Measurements from ENCODE around the gene MSH6. TPM values are rescaled to one million over a fixed set of nuclear protein-coding genes. Genes with fewer than 3 reads are reported as not detected.
"Not testable (repeated sequence)": the region's sequence is repeated elsewhere in the genome, so short reads cannot be mapped to it uniquely, and the experiment has no call there.

MSH6 gene
- total and polyA plus RNA-seq, 2 of the 8 experiments (the other 6 are each of a cell fraction or from before 2014, with no cell fraction given) = 45.8 to 301 TPM

- H3K9ac ChIP-seq (replicated peaks in 1 of 4; ENCODE audit: extremely low read depth in 1 of 4, low read depth in 3 of 4, low read length in 3 of 4); H3K23ac ChIP-seq (ENCODE audit: insufficient read length); H4K5ac ChIP-seq (ENCODE audit: insufficient read length, low read depth, low read length); H3K14ac ChIP-seq (ENCODE audit: insufficient read length); H3K27me3 ChIP-seq (replicated peaks in 1 of 4; ENCODE audit: control insufficient read depth in 3 of 4, extremely low read depth in 1 of 4, insufficient read depth in 3 of 4, low read length in 3 of 4); H3K18ac ChIP-seq (ENCODE audit: extremely low read depth, low read length); H3K4me1 ChIP-seq (replicated peaks in 1 of 4; ENCODE audit: control insufficient read depth in 3 of 4, insufficient read depth in 4 of 4, low read length in 3 of 4); H2BK120ac ChIP-seq (replicated peaks; ENCODE audit: low read depth, low read length); H2BK15ac ChIP-seq (ENCODE audit: low read length); H4K91ac ChIP-seq (replicated peaks; ENCODE audit: insufficient read length, low read length); H4K20me1 ChIP-seq (replicated peaks in 1 of 2; ENCODE audit: control insufficient read depth in 1 of 2, insufficient read depth in 2 of 2, low read length in 2 of 2); H3K27ac ChIP-seq (ENCODE audit: low read depth, low read length); H3K23me2 ChIP-seq (ENCODE audit: low read depth, low read length); H2BK5ac ChIP-seq (ENCODE audit: low read depth, low read length); H2BK20ac ChIP-seq (ENCODE audit: low read length); H3K4ac ChIP-seq (replicated peaks; ENCODE audit: insufficient read length, low read depth, low read length); H2AK5ac ChIP-seq (ENCODE audit: low read depth, low read length); DNase-seq (ENCODE audit: low read depth in 1 of 2, low spot score in 2 of 2); H3K4me3 ChIP-seq (ENCODE audit: extremely low read depth in 1 of 4, insufficient read depth in 2 of 4, low read depth in 3 of 4, low read length in 4 of 4); H4K8ac ChIP-seq (ENCODE audit: extremely low read depth, insufficient read depth, low read length); H3K9me3 ChIP-seq (ENCODE audit: insufficient read depth in 2 of 2, low read depth in 1 of 2, low read length in 1 of 2); H3K36me3 ChIP-seq (ENCODE audit: control insufficient read depth in 2 of 4, insufficient read depth in 4 of 4, low read length in 3 of 4); H3K4me2 ChIP-seq (ENCODE audit: insufficient read depth in 1 of 2, low read depth in 2 of 2, low read length in 2 of 2); H3K79me1 ChIP-seq (ENCODE audit: low read depth, low read length); H2BK12ac ChIP-seq (ENCODE audit: low read depth, low read length); H3K56ac ChIP-seq (replicated peaks; ENCODE audit: insufficient read length, low read depth, low read length); H2AFZ ChIP-seq (ENCODE audit: low read length): not testable (repeated sequence)
- H3K79me2 ChIP-seq (ENCODE audit: control insufficient read depth in 1 of 2, insufficient read depth in 2 of 2, low read length in 2 of 2) = peaks cover 3 to 98% of the 10 kb centered on the region in 2 experiments
- ChIA-PET CTCF (ENCODE audit: partially characterized antibody) (interaction anchor here (0.6 to 1.4 kb wide), 3 partner anchors 11 to 483 kb away, joined by 3 to 5 read pairs (median 4); no protein-coding TSS in a partner anchor), POLR2A (ENCODE audit: partially characterized antibody) (interaction anchor here (0.7 kb wide), 1 partner anchor 24 kb away, joined by 3 read pairs; no protein-coding TSS in a partner anchor)
- peak; percentile 24 for FAIRE-seq
- 89% methylated on average over 8 of the region's 8 CpGs; no CpG with 5 or more reads in 1 of the 2 experiments for WGBS, 2 experiments (ENCODE audit: extremely low coverage in 1 of 2, insufficient coverage in 1 of 2, insufficient read length in 1 of 2, insufficient replicate concordance in 2 of 2, low coverage in 1 of 2, low lambda C conversion rate in 2 of 2, missing lambda C conversion rate in 1 of 2)
Observed at GRCh38 chr2:47853067-47853777, 70.3 kb downstream of the MSH6 start.

Small RNA genes lying within 50 kb of the gene (small RNA-seq; reads per million reads assigned to genes)
- not detected for gene RF00026 (ENCODE audit: insufficient read depth)
- gene RPL36AP15 (ENCODE audit: insufficient read depth) = not detected

Other genes with a start within 250 kb of the MSH6 start
- gene KCNK12, start 212.2 kb upstream of the MSH6 start, total RNA-seq (2021; fragmentation: NEBNext Ultra II Directional; extraction: Animal tissue kit (Norgen Biotek cat#: 25700)) = 7.2 and 8.5 TPM in 2 replicates
- gene KCNK12, start 212.2 kb upstream of the MSH6 start, polyA plus RNA-seq (2011; rRNA removed) = 8.4 and 10.1 TPM in 2 replicates
- gene FBXO11, start 123.4 kb downstream of the MSH6 start, total RNA-seq (2021; fragmentation: NEBNext Ultra II Directional; extraction: Animal tissue kit (Norgen Biotek cat#: 25700)) = 54.6 and 57.3 TPM in 2 replicates
- 15.6 and 21.7 TPM in 2 replicates for gene FBXO11, start 123.4 kb downstream of the MSH6 start, polyA plus RNA-seq (2011; rRNA removed)

Data from H1 (cell line).